ENCODE data around the gene RNF26. TPM values are rescaled to one million over a fixed set of nuclear protein-coding genes. Genes with fewer than 3 reads are reported as not detected.
"Not testable (repeated sequence)": the region's sequence is repeated elsewhere in the genome, so short reads cannot be mapped to it uniquely, and the experiment has no call there.

Gene RNF26
- polyA plus RNA-seq, 1 donor, result 13.0 TPM

DNA sequence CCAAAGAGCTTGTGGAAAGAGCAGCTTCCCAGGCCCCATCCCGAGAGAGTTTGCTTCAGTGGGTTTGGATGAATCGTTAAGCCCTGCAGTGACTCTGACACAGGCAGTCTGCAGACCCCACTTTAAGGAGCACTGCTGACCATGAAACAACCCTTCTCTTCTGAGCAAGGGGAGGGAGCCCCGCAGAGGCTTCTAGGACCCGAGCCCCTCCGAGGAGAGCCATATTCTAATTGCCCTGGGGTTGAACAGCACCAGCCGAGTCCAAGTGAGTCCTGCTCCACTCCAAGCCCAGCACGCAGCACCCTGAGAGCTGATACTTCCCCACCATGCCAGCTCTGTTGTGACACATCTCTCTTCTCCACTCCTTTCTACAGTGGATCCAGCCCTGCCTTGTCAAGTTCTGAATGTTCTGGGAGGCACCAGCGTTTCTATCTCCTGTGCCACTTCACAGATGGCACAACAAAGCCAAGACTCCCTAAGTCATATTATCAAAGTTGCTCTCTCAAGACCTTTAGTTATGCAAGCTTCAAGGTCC lies 36.8 kb downstream of the RNF26 start:
- no peak for DNase-seq (ENCODE audit: low read depth)

- no peak for DNase-seq (ENCODE audit: low read depth)
Observed at GRCh38 chr11:119371778-119372182, 37.5 kb downstream of the RNF26 start.

GRCh38 chr11:119372260-119373058 lies 38.1 kb downstream of the RNF26 start:
- no peak for DNase-seq (ENCODE audit: low read depth)

DNA sequence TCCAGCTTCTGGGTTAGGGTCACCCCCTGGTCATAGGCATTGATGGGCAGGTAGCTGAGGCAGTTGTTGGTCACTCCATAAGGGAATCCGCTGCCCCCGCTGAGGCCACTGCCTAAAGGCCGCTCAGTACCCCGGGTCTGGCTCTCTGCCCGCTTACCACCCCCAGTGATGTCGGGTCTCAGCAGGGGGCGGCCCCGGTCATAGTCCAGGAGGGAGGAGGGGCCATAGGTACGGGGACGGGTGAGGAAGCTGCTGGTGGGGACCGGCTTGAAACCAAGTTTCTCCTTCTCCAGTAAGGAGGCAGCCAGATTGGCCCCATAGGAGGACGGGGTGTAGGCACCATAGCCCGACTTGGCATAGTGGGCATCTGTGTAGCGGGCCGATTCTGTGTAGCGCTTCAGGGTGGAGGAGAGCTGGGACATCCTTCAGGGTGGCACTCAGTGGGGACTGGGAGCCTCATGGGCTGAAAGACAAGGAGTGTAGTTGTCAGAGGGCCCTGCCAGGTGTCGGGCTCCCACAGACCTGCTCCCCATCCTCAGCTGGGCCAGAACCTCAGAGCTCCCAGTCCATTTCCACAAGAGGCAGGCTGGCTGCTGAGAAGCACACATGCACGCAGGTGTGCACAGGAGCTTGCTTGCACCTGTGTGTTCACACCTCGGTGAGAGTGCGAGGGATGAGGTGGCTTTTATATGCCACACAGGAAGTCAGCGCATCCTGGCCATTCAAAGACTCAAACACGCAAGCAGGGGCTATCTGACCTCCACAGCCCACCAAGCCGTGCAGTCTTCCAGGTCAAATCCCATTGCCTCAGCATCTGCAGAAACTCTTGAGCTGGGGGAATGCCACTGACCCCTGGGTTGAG lies 39.0 kb downstream of the RNF26 start:
- DNase-seq (ENCODE audit: low read depth), result no peak

- no peak for DNase-seq (ENCODE audit: low read depth)
Observed at GRCh38 chr11:119373921-119374631, 39.7 kb downstream of the RNF26 start.

- DNase-seq (ENCODE audit: low read depth), result no peak
Observed at GRCh38 chr11:119374632-119375336, 40.5 kb downstream of the RNF26 start.

DNA sequence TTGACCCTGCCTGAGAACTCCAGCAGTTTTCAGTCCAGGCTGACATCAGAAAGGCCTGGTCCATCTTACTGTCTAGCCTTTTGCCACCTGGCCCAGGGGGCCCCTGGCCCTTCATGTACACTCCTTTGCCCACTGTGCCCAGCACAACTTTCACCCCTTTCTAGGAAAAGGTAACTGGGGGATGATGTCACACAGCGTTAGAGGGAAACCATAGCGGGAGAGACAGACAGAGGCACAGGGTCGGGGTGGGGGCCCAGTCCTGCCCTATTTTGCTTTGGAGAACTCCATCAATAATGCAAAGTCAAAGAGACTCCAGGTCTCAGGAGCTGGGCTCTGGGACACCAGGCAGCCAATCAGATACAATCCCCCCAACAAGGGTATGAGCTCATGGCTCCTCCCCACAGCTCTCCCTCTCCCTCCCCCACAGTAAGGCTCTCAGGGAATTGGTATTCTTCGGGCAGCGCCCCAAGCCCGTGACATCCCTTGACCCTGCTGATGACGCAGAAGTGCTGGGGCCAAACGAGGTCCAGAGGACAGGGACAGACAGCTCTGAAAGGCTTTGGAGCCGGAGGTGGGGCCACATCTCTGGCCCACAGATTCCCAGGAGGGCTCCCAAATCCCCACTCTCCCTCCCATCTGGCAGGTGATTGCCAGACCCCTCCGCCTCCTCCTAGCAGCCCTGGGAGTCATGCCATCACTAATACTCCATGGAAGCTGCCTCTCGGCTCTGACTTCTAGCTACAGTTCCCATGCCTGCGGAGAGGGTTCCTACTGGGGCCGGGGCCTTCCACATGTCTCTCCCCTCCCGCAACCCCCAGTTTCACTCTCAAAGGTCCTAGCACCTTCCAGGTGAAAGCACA lies 41.2 kb downstream of the RNF26 start:
- no peak for DNase-seq (ENCODE audit: low read depth)

- no peak for DNase-seq (ENCODE audit: low read depth)
Observed at GRCh38 chr11:119376197-119376847, 42.0 kb downstream of the RNF26 start.

GRCh38 chr11:119377112-119377901 lies 43.0 kb downstream of the RNF26 start:
- DNase-seq (ENCODE audit: low read depth), result no peak

DNA sequence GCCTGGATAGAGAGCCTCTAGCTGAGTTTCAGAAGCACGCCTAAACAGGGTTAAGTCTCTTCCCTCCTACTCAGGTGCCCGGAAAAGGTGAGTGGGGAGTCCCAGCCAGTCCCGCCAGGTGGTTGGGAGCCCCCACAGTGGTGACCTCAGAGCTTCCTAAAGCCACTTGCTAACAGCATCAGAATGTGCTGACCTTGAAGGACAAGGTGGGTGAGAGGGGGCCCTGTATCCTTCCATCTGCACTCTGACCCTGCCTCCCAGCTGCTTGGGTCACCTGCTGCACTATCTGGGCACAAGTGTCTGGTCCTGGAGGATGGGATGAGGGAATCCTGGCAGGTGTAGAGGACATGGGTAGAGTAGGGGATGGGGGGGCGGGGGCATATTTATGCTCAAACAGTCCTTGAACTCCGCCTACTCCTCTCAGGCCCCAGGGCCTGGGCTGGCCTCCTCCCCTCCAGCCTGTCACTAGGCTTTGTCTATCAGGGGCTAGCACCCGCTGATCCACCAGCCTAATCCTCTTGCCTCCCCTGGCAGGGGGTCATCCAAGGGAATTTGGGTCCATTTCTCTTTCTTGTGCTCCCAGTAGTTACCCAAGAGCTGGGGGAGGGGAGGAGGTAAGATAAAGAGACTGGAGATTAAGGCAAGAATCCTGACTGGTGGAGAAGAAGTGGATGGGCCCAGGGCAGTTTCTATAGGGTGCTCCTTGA lies 43.8 kb downstream of the RNF26 start:
- DNase-seq (ENCODE audit: low read depth), result no peak

DNA sequence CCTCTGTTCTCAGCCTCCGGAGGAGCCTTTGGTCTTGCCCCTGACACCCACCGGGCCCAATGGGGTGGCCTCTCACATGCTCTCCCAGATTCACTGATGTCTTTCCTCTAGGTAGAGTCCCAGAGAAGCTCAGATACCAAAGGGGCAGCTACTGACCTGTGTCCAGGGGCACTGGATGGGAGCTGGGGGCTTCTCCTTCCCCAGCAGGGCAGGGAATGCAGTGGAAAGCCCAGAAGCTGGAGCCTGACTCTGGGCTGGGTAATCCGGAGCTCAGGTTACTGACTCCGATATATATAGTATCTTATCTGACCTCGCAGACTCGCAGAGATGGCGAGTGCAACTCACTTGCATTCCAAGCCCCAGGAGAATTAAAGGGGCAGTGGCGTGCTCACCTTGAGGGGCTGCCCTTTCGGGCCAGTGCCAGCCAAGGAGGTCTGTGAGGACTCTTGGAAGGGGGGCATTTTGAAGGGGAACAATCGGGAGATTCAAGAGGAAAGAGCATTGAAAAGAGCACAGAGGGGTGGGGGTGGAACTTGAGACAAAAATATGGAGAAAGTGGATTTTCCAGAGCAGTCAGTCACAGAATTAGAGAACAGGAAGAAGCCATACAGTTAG lies 44.6 kb downstream of the RNF26 start:
- no peak for DNase-seq (ENCODE audit: low read depth)

DNA sequence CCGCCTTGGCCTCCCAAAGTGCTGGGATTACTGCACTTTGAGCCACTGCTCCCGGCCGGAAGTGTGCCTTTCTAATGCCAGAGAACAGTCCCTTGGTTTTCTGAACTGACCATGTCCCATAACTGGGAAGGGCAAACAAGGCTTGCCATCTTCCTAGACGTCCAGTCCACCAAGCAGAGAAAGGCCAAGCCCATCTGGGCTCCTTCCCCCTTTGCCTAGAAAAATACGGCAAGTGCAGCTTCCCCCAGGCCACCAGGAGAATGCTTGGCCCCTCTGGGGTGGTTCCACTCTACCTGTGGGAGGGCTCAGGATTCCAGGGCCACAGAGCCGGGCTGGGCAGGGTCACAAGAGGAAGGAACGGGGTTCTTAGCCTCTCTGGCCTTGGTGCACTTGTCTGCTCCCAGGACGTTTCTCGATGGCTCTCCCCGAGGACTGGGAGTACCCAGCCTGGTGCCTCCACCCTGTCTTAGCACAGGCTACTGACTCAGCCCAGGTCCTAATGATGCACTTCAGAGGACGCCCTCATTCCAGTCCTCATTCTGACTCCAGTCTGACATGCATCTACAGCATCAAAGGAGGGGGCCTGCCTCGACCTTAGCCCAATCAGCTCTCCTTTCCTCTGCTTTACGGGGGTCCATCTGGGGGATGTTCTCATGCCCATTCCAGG lies 46.0 kb downstream of the RNF26 start:
- no peak for DNase-seq (ENCODE audit: low read depth)

DNA sequence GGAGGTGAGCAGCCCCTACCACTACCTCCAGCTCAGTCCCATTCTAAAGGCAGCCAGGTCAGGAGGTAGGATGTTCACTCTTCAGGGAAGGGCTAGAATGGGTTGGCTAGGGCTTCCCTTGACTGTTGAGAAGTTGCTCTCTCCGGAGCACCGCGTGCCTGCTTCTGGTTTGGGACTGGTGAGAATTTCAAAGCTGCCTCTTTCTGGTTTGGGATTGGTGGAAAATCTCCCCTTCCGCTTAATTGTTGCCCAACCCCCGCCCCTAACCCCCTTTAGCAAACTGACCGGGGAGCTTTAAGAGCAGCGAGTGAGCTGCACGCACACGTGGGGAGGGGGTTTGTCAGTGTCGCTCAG lies 46.5 kb downstream of the RNF26 start:
- DNase-seq (ENCODE audit: low read depth), result no peak

GRCh38 chr11:119381181-119381988 lies 47.1 kb downstream of the RNF26 start, which contains the start of gene USP2:
TSS of gene USP2 (minus strand) at chr11:119381690. CDS start at chr11:119373480, 8,210 bp downstream.
- peak; percentile 87 for DNase-seq (ENCODE audit: low read depth)

GRCh38 chr11:119382101-119382500 lies 47.8 kb downstream of the RNF26 start:
- DNase-seq (ENCODE audit: low read depth), result no peak

DNA sequence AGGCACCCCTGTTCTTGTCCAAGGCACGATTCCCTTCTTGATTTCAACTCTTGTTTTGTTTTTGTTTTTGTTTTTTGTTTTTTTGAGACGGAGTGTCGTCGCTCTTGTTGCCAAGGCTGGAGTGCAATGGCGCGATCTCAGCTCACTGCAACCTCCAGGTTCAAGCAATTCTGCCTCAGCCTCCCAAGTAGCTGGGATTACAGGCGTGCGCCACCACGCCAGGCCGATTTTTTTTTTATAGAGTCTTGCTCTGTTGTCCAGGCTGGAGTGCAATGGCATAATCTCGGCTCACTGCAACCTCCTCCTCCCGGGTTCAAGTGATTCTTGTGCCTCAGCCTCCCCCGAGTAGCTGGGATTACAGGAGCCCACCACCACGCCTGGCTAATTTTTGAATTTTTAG lies 48.2 kb downstream of the RNF26 start:
- not testable (repeated sequence) for DNase-seq (ENCODE audit: low read depth)

Measured in forelimb muscle (tissue), 1 donor.